SKM-1 treated with dmso at 0.1 percent for 144 hours (cell line): ENCODE measurements around the gene ATMIN.

ENCODE experiments used
- DNase-seq: peaks from one replicate; lab custom pipeline; 2025; ENCODE audit not compliant: unreplicated experiment; lab: John Stamatoyannopoulos, UW

The ATMIN gene

DNA sequence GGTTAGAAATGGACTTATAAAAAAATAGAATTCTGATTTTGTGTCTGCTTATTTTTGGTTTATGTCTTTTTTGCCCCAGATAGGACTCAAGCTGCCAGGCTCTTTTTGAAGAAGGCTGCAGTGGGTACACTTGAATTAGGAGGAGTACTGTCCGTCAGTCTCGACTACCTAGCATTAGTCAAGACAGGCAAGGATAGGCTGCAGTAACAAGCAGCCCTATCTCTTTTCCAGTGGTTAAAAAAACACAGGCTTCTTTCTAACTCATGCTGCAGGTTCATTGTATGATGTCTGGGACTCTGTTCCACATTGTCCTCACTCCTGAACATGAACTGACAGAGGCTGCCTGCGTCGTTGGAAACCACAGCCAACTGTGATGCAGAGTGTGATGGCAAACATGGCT, 33.4 kb downstream of the ATMIN start:
- DNase-seq, result no peak

DNA sequence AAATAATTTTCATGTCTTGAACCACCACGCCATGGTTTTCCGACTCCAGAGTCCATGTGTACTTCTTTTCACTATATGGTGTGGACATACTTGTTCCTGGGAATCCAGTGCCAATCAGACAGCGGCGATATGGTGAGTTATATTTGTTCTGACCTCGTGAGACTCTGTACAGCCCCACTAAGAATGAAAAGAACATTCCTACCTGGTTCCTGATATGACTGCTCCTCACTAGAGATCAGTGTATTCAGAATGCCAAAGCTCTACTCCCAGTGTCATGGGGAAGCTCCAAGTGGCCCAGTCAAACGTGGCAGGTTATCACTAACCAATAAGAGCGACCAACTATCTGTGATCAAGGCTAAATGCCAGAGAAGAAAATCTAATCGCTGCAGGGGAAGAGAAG, 35.3 kb downstream of the ATMIN start:
- no peak for DNase-seq

DNA sequence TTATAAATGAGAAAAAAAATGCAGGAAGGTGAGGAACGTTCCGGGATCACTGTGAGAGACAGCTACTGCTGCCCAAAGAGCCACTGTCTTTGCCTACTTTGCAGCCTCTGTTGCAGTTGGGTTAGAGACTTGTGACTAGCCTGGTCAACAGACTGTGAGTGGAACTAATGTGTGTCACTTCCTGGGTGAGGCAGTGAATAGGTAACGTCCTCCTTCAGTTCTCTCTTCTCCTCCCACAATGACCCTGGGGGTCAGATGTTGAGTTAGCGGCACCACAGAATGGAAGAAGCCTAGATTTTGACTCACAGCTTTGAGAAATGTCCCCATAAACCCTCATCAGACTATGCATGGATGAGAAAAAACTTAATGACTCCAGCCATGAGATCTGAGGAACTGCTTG, 36.2 kb downstream of the ATMIN start:
- no peak for DNase-seq

DNA sequence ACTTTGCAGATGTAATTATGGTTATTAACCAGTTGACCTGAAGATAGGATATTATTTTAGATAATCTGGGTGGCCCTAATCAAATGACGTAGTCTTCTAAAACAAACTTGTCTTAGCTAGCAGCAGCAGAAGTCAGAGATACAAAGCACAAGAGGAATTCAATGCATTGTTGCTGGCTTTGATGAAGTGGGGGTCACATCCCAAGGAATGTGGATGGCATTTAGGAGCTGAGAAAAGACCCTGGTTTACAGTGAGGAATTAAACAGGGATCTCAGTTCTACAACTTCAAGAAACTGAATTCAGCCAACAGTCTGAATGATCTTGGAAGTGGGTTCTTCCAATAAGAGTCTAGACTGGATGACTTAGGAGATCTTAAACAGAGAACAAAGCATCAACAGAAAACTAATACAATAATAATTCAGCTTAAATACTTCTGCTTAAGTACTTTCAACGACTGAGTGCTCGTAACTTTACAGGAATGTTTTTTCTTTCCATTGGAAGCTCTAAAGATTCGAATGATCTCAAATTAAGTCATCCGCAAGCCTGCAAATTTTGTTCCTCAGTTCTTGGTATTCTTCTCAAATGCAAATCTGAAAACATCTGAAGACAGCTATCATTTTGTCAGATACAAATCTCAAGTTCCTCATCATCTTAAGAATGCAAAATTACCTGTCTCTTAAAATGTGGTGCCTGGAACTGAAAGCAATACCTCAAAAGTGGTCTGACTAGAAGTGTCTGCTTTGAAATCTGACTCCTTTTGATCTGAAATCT, 38.1 kb downstream of the ATMIN start:
- DNase-seq, result no peak

DNA sequence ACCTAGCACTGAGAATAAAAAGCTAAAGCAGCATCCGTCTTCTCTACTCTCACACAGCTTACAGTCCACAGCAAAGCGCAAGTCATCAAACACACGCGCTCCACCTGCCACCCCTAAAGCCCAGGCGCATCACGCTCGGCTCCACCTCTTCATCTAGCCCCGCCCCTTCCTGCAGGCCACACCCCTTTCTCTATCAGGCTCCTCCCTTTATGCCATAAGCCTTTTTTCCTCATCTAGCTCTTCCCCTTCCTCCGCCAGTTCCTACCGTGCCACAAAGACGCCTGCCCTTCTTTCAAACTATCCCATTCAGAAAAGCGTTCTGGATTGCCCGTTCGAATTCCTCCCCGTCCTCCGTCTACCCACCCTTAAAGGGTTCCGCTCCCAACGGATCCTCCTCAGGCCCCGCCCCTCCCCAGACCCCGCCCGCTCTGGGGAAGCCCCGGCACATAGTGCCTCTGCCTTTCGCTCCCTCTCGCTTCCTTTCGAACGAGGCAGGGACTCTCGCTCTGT, 41.0 kb downstream of the ATMIN start:
- peak; percentile 79 for DNase-seq

DNA sequence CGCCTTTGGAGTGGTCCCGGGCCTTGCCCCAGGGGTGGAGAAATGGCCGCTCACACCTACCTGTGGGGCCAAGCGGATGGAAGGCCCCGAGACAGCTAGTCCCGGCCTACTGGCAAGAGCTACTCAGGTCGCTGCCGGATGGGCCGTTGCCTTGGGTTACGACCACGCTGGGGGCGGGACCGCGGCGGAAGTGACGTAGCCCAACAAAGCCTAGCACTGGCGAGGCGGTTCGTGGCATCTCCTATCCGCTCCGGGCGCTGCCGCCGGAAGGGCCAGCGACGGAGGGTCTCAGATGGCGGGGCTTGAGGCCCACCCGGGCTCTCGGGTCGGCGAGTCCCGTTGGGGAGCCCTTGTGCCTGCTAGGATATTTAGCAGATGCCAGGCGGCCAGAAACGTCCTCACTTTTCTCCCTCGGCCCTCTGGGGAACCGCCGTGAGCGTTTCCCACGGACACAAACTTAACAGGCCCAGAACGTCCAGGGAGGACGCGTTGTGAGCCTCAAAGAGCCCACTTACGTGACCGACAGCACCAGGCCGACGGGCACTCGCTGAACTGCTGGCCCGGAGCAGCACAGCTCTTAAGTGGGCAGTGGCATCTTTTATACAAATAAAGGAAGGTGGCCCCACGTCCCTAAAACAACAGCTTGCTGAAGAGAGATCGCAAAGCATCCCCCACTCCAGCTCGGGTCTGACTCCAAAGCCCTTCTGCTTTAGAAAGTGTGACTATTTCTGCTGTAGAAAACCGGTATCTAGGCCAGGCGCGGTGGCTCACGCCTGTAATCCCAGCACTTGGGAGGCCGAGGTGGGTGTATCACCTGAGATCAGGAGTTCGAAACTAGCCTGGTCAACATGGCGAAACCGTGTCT, 41.7 kb downstream of the ATMIN start, which contains the start of gene C16orf46:
TSS of gene C16orf46 (minus strand) at position 163 of the 865 bp plus-strand sequence. CDS start 13,283 bp downstream, outside the sequence.
- peak; percentile 85 for DNase-seq

DNA sequence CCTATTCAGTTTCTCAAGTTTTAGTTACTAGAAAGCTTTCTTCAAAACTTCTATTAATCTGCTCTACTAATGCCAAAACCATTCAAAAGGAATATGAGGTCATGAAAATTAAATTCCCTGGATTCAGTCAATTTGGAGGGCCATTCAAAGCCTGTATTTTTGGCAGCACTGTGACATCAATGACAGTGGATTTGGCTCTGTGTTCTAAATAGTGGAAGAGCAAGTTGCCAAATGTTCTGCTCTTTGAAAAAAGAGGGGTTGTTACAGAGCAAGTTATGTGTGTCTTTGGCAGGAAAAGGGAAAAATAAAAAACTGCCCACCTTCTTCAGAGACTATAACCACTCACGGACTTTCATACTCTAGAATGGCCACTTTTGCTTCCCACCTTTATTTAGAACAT, 44.6 kb downstream of the ATMIN start:
- DNase-seq, result no peak

DNA sequence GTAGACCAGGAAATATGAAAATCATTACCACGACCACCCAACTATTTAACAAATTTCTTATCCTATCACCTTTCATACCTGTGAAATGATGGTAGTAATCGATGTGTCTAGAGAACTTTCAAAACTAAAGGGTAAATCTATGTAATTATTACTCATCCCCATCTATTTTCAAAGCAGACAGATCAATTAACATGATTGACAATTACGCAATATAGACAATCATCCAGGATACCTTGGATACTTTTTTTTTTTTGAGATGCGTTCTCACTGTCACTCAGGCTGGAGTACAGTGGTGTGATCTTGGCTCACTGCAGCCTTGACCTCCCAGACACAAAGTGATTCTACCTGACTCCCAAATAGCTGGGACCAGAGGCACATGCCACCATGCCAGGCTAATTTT, 45.4 kb downstream of the ATMIN start:
- no peak for DNase-seq

DNA sequence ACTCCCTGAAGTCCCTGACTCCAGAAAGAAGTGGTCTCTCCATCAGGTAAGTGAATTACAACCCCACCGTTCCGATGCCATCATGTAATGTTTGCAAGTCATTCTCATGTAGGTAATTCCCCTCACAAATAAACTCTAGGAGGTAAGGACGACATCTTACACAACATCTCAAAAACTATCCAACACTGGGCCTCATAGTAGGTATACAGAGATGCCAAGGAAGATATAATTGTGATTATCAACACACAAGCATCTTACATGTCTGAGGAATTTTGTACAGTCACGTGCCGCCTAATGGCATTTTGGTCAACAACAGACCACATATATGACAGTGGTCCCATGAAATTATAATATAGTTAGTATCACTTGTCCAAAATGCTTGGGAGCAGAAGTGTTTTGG, 53.2 kb downstream of the ATMIN start:
- no peak for DNase-seq

DNA sequence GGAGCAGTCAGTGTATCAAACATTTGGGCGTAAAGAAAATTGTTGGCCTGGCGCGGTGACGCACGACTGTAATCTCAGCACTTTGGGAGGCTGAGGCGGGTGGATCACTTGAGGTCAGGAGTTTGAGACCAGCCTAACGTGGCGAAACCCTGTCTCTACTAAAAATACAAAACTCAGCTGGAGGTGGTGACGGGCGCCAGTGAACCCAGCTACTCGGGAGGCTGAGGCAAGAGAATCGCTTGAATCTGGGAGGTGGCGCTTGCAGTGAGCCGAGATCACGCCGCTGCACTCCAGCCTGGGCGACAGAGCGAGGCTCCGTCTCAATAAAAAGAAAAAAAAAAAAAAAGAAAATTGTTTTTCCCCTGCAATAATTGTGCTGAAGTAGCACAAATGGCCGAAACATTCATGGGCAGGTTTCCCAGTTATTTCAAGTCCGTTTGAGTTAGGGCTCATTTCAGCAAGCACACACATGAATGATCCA, 59.2 kb downstream of the ATMIN start:
- no peak for DNase-seq

DNA sequence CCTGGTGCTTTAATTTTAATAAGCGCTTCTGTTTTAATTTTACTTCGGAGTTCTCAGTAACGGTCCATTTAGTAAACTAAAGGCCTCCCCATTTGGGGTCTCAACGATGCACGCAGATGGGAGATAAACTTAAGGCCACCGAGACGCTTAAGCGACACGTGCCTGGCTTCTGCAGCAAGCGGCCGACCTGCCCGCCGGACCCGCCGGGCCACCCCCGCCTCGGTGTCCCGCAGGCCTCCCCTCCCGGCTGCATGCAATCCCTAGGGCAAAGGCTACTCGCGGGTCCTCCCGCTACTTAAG, 60.0 kb downstream of the ATMIN start:
- DNase-seq, result no peak

DNA sequence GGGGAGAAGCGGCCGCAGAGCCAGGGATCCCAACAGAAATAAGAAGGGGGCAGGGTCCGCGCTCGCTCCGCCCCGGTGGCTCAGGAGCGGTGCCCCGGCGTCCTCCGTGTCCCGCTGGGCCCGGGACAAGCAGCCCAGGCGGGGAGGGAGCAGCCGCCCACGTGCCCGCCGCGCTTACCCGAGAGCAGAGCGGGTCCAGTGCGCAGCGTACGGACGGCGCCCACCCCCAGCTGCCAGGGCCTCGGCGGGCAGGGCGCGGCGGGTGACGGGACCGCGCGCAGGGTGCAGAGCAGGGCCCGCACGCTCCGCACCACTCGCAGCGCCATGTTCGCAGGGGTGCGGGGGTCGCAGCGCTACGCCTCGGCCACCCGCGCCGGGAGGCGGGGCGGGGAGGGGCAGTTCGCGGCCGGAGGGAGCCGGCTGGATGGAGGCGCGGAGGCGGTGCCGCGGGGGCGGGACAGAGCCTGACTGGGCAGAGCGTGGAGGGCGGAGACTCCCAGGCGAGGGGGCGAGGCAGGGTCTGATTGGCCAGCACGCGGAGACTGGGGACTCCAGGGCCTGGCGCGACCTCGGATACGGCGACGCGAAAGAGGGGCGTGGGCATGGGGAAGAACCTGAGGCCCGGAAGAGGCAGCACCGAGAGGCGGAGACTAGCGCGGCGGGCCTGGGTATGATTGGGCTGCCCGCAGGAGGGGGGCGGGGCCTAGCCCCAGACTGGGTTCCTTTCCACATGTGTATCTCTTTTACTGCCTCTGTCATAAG, 60.5 kb downstream of the ATMIN start, which contains the start of gene GCSH:
TSS of gene GCSH (minus strand) at position 443 of the 762 bp plus-strand sequence. CDS start at position 326, 117 bp downstream.
- peak; percentile 98 for DNase-seq

DNA sequence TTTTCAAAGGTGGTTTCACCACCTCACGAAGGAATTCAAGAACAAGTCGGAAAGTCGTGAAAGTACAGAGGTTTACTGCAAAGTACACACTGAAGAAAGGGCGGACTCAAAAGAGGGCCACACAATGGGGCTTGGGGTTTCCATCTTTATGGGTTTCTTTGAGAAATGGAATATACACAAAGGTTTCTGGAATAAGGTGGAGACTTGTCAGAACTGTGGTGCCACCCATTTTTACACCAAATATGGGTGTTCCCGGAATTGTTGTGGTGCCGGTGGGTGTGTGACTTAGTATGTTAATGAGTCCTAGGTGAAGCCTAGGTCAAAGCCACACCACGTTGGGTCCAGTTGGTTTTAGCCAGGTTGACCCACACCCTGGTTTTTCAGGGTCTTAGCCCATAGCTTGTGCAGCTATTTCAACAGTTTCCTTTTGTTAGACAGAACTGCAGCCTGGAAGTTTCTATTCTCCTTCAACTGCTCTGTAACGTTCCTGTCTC, 61.1 kb downstream of the ATMIN start:
- DNase-seq, result no peak
